Brain pericyte (primary cell): ENCODE results near the gene BRAF.
"Not testable (repeated sequence)": the region's sequence is repeated elsewhere in the genome, so short reads cannot be mapped to it uniquely, and the experiment has no call there.

Experiments used
- DNase-seq: peaks from one replicate; pipeline ENCODE4 v3.0.0-alpha.2; 2012; ENCODE audit warnings: low read depth, low spot score

The BRAF gene

DNA sequence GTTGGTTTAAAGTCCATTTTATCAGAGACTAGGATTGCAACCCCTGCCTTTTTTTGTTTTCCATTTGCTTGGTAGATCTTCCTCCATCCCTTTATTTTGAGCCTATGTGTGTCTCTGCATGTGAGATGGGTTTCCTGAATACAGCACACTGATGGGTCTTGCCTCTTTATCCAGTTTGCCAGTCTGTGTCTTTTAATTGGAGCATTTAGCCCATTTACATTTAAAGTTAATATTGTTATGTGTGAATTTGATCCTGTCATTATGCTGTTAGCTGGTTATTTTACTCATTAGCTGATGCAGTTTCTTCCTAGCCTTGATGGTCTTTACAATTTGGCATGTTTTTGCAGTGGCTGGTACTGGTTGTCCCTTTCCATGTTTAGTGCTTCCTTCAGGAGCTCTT, 212.3 kb downstream of the BRAF start:
- not testable (repeated sequence) for DNase-seq

GRCh38 chr7:140708764-140709163, 216.0 kb downstream of the BRAF start:
- not testable (repeated sequence) for DNase-seq

GRCh38 chr7:140707132-140707531, 217.6 kb downstream of the BRAF start:
- DNase-seq: no peak

DNA sequence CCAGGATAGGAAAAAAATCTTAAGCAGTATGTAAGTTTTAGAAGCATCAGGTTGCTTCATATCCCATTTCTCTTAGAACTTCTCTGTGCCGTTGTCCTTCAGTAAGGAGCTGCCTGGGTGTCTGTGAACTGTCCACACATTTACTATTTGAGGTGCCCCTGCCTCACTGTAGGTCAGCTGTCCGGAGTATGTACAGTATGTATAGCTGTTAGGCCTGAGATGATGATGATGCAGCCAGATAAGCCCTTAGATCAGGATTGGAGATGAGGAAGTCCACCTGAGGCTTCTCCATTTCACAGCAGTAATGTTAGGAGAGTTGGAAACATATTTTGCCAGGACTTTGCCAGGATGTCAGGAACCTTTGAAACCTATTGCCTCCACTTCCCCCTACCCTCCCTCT, 220.5 kb downstream of the BRAF start:
- DNase-seq: no peak

GRCh38 chr7:140702774-140703173, 222.0 kb downstream of the BRAF start:
- no peak for DNase-seq

GRCh38 chr7:140698477-140698876, 226.3 kb downstream of the BRAF start:
- DNase-seq: no peak

DNA sequence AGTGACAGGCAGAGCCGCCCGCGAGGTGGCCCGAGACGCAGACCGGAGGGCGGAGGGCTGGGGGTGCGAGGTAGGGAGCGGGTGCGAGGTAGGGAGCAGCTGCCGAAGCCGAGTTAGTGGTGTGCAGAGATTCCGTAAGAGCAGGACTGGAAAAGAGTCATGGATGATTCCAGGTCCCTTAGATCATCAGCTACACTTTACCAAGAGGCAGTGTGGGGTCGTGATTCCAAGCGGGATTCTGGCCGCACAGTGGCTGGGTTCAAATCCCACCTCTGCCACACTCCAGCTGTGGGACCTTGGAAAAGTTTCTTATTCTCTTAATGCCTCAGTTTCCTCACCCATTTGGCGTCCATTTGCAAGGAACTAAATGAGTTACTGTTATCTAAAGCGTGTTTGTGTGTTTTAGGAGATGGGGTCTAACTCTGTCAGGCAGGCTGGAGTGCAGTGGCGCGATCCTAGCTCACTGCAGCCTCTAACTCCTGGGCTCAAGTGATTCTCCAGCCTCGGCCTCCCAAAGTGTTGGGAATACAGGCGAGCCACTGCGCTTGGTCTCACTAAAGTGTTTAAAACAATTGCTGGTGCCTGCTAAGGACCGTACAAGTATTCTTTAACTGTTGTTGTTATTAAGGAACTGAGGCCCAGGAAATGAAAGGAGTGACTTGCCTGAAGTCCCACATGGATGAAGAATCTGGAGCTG, 227.1 kb downstream of the BRAF start:
- DNase-seq: no peak

DNA sequence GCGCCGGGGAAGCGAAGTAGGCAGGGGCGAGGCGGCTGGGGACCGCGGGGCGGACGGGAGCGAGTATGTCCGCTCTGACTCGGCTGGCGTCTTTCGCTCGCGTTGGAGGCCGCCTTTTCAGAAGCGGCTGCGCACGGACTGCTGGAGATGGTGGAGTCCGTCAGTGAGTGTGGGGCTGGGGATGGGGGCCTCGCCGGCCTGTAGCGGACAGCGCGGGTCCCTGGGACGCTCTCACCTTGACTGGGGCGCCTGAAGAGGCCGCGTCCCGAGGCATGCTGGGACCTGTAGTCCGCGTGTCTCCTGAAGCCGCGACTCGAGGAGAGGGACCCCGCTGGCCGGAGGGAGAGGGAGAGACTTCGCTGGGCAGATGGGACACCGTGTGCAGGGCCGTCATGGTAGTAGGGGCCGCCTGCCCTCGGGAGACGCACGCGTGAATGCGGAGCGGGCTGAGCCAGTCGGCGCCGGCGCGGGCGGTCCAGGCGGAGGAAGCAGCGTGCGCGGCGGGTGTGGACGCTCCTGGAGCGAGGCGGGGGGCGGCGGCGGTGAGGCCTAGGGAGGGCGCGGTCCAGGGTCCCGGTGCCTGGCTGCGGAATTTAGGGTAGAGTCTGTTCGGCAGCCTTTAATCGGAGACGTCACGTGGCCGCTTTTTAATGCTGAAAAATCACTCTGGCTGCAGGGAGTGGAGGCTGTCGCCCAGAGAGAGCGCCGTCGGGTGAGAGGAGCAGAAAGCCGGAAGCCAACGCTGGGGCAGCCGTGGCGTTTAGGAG, 227.9 kb downstream of the BRAF start, which contains the start of gene NDUFB2:
NDUFB2 (plus strand) TSS at position 29 of the 767 bp plus-strand sequence; CDS start at position 66, 37 bp downstream.
- peak; percentile 70 for DNase-seq

GRCh38 chr7:140696024-140696679, 228.6 kb downstream of the BRAF start:
- no peak for DNase-seq

DNA sequence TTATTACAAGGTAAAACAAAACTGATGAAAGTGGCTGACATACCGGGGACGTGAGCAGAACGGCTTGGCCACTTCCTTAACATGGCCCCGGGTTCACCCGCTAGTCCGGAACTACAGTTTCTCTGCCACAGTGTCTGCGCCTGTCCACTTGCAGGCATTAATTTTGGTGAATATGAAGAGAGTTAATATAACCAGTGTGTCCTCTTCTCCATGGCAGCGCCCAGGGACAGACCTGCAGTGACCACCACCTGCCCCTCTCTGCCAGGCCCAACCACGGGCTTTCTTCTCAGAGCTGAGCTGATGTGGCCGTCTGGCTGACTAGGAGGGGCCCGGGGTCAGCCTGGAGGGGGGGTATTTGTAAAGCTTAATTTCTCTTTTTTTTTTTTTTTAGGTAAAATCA, 229.3 kb downstream of the BRAF start:
- DNase-seq: no peak

DNA sequence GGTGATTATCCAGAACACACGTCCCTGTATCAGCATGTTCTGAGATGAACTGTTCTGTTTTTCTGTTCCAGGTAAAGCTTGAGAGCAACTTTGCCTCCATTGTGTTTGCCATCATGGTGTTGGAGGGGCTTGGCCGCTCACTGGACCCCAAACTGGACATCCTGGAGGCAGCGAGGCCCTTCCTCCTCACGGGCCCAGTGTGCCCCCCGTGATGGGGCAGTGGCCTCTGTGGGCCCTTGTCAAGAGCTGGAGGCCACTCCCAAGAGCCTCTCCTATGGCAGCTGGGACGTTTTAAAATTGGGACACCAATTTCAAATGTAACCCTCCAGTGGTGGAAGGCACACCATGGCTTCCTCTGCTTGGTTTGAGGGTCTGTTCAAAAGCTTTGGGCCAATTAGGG, 230.1 kb downstream of the BRAF start:
- DNase-seq: no peak

DNA sequence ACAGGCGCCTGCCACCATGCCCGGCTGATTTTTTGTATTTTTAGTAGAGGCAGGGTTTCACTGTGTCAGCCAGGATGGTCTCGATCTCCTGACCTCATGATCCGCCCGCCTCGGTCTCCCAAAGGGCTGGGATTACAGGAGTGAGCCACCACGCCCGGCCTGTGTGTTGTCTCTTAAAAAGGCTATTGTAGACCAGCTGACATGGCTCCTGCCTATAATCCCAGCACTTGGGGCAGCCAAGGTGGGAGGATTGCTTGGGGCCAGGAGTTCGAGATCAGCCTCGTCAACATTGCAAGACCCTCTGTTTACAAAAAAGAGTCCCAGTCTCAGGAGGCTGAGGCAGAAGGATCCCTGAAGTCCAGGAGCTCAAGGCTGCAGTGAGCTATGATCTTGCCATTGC, 230.9 kb downstream of the BRAF start:
- DNase-seq: not testable (repeated sequence)

DNA sequence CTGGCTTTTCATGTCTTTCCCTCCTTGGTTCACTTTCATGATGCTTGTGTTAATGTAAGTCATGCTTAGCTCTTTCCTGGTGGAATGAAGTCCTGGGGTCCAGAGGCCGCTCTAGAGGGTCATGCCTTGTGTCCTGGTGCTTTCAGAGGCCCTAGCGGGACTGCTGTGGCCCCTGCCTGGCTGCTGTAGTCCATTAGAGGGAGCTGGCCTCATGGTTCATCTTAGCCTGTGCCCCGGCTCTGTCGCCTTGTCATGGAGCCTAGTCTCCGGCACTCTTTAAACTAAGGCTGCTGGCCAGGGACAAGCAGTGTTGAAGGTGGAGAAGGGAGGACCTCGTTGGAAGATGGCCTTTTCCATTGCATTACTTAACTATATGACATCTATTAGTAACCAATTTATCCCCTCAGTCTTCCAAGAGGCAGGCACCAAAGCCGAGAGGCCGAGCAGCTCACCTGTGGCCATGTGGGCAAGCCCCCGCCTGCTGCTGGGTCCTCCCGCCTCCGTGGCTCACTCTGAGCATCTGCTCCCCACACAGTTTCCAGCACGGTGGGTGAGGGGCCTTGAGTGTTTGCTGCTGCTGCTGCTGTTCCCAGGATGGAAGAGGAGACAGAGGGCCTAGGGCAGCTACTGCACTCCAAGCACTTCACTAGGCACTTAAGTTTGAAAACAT, 233.2 kb downstream of the BRAF start:
- no peak for DNase-seq

GRCh38 chr7:140689199-140690152, 235.3 kb downstream of the BRAF start:
- no peak for DNase-seq

DNA sequence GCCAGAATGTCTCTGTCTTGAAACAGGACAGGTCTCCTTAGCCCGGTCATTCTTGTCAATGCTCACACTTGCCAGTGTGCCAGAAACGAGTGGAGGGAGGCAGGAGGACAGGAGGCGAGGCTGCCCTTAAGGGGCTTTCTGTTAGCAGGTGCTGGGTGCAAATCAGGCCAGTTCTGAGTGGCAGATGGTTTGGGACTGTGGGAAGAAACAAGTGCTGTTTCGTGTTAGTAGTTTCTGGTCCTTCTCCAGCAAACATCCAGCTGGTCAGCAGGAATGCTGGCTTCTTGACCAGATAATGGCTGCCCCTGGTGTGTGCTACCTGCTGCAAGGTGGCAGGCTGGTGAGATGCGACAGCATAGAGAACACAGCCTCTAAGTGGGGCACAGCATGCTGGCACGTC, 236.4 kb downstream of the BRAF start:
- no peak for DNase-seq

DNA sequence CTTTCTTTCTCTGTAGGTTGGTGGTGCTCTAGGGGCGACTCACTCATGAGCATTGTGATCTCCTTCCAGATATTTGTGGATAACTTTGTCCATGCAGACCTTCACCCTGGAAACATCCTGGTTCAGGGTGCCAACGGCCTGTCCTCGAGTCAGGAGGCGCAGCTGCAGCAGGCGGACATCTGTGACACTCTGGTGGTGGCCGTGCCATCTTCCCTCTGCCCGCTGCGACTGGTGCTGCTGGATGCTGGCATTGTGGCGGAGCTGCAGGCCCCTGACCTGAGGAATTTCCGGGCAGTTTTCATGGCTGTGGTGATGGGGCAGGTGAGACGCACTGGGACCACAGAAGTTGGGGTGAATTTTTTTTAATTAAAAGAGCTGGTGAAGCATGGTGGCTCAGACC, 237.8 kb downstream of the BRAF start:
- no peak for DNase-seq

DNA sequence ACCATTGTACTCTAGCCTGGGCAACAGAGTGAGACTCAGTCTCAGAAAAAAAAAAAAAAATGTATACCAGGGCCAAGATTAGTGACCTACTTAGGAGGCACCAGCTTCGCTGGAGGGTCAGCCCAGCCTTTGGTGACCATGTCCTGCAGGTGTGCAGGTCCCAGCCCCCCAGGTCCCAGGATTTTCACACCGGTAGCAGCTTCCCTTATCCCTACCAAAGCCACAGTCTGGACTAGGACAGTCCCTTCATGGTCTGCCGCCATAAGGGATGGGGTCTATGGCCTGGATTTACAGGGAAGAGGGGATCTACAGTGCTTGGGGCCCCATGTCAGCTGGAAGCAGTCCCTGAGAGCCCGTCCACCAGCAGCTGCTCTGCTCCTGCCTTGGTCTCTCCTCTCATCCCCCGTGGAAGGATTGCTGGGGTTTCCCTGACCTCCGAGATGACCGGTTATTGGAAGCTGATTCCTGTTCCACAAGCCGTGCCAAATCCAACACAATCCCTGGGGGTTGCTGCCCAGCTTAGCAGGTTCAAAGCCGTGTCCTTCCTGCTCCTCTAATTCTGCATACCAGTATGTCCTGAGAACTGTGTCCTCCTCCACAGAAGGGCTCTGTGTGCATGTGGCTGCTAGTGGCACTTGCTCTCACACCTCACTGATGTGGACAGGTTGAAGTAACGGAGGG, 239.2 kb downstream of the BRAF start:
- DNase-seq: no peak

DNA sequence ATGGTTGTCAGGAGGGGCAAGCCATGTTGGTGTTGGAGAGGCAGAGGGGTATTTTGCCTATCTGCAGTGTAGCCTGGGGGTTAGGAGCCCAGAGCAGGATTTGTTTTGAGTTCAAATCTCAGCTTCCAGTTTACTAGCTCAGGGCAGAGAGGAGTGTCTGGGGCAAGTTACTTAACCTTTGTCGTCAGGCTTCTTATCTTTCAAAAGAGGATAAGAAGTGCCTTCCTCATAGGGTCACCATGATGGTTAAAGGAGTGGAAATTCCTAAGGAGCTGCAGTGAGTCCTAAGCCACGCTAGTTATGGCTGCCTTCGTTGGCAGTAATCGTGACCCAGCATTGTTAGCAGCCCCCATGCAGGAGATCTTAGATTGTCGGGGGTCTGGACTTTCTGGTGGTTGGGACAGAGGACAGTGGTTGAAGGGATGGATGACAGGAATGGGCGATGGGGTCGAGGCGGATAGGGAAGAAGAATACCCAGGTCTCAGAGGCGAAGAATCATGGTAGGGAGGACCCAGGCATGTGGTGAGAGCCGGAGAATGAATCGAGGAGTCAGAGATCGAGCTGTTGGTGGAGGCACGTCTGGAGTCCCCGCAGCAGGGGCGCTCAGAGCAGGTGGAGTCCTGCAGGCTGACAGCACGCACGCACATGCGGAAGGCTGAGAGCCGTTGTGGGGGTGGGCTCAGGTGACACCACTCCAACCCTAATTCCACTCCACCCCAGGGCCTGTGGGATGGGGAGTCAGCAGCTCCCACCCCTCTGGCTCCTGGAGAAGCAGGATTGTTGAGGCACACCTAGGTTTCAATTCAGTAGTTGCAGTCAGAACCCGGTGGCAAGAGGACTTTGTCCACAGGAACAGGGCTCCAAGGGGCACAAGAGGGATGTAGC, 240.4 kb downstream of the BRAF start:
- DNase-seq: no peak

- DNase-seq: no peak
Observed at GRCh38 chr7:140683657-140684056, 241.1 kb downstream of the BRAF start.
